Non-pigmented ciliary epithelial cell (primary cell): ENCODE results near the gene AKT1S1.

Experiments
- DNase-seq: peaks from one replicate; pipeline ENCODE4 v3.0.0-alpha.2; 2010; ENCODE audit warnings: low read depth

Gene AKT1S1

DNA sequence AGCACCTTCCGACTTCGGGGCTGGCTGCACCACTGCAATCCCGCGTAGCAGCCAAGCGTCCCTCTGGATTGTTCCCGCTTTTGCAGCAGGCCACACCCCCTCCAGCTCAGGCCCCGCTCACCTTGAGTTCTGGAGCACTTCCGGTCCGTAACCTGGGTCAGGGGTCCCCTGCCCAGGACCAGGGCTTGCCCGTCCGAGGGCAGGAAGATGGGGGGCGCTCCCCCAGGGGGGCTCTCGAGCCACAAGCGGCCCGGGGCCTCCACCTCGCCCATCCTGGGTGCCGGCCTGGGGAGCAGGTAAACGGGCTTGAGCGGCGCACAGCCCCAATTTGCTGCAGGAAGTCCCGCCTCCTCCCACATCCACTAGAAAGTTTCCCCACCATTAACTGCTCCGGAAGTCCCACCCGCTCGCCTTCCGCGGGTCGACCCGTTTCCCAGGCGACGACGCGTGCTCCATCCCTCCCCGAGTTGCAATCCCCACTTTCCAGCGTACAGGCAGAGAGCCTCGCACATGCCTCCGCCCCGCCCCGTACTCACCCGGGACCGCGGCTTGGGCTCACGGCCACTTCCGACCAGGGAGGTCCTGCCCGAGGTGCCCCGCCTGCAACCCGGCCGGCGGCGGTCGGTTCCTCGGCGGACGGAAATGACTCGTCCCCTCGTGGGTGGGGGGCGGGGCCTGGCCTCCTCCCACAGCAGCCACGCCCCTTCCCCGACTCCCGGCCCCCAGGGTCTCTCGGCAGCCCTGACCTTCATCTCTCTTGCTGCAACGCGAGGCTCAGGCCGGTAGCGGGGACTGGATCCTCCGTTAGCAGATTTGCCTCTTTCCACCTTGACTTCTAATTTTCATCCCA is 10.0 kb downstream of the AKT1S1 start, which contains the start of gene PNKP:
Gene PNKP, minus strand, starts transcription at position 644 of the 850 bp plus-strand sequence. Its CDS starts 372 bp downstream, at position 272.
- DNase-seq, result no peak

DNA sequence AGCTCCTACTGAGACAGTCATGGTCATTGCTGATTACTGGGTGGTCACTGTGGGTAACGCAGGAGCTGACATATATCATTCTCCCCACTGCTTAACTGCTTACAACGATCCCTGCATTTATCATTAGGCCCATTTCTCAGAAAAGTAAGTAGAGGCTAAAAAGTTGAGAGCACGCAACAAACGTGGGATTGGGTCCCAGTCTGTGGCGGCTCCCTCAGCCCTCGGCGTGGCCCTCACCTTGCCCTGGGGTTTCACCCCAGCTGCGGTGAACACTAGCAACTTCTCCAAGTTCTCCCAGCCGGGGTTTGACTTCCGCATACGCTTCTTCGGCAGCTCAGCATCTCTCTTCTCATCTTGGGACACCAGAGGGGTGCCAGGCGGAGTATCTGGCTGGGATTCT is 12.3 kb downstream of the AKT1S1 start:
- DNase-seq, result no peak

DNA sequence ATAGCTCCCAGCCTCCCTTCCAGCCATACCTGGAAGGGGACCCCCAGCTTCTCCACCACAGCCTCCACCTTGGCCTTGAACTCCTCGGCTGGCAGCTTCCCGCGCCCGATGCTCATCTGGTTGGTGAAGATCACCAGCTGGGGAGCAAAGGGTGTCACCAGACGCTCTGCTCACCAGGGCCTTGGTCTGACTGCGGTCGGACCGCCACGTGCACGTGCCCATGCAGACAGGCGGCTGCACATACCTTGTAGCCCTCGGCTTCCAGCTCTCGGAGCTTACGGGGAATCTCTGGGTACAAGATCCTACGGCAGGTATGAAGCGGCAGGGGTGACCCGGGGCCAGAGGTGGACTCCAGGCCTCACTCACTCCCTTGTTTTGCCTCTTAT is 13.2 kb downstream of the AKT1S1 start:
- DNase-seq, result no peak

DNA sequence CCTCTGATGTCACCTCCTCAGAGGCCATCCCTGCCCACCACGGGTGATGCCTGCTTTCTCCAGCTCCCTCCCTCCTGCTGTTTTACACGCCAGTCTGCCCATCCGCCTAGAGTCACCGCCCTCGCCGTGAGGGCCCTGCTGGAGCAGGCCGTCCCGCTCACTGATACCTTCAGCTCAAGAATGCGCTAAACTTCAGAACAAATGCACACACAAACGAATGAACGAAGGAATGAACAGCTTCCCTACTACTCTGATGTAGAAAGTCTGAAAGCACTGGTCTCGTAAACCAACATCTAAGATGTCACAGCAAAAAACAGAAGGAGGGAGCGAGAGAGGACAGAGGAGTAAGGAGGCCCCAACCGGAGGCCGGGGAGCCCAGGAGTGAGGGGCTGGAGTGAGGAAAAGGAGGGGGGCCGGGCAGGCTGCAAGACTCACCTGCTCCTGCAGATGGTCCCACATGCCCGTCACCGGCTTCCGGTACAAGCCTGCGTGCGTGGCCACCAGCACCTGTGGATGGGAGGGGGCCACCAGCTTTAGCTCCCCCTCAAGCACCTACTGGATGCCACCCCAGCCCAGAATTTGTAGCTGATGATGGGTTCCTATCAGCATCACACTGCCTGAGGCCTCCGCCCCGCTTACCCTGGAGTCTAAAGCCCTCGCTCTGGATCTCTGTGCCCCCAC is 13.8 kb downstream of the AKT1S1 start:
- no peak for DNase-seq

DNA sequence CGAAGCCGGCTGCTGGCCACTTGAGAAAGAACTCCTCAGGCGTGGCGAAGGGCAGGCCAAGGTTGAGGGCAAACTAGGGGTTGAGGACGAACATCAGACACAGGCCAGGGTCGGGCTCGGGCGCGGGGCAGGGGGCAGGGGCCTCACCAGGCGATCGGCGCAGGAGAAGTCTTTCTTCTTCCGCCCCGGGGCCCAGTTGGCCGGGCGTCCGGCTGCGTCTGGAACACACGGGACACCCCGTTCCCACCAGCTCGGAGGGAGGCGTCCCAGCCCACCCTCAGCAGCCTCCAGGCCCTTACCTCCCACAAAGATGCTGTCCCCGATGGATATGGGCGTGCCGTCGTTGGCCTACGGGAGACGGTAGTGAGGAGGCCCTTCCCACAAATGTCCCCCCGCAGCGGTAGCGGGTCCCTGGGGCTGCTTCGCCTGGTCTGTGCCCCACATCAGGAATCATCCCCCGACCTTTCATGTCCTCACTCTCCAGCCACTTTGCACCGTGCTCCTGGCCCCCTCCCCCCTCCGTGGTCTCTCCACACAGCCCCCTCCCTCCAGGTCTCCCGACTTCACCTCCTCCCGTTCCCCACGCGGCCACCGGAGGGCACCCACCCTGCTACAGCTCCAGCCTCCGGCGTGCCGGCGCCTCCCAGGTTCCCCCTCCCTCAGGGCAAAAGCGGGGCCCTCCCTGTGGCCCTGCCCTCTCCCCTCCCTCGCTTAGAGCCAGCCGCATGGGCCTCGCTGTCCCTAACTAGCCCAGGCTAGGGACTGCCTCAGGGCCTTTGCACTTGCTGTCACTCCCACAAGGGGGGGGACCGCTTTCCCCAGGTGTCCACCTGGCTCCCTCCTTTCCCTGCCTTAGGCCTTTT is 14.5 kb downstream of the AKT1S1 start:
- DNase-seq, result no peak

DNA sequence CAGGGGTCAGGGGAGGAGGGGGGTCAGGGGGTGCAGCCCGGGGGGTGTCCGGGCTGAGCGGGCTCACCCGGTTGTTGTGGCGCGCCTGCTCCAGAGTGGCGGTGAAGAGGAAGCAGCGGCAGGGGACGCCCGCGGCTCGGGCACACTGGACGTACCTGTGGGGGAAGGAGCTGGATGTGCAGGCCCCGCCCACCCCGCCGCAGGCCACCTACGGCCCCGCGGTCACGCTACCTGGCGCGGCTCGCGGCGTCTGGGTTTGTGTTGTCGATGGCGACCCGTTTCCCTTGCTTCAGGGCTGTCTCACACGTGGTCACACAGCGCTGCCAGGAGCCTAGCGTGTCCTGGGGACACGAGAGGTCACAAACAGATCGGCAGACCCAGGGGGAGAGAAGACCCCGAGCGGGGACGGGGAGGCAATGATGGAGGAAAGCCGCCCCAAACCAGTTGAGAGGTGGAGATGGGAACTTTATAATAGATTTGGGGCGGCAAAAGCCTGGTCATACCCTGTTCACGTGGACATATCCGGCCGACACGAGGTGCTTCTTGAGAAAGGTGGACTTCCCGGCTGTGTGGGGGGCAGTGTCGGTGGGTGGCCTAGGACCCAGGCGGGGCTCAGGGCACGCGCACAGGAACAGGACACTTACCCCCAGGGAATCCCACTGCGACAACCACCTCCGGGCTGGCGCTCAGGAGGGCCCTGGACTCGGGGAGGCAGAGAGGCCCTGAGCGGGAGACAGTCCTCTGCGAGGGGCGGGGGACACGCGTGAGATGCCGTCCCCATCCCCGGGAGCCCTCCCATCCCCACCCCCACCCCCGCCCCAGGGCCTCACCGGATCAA is 15.4 kb downstream of the AKT1S1 start:
- DNase-seq, result no peak

DNA sequence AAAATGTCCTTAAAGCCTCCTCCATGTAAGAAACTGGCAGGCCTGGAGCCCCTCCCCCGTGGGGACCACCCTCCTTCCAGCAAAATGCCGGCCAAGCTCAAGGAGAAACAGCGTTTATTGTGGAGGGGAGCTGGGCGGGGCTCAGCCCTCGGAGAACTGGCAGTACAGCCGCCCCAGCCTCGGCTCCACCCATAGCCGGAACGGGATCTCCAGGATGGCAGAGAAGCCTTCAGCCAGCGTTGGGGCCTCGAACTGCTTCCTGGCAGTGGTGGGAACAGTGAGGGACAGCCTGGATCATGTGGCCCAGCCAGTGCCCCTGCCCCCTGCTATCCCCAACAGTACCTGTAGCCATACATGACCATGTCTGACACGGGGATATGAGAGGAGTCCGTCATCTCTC is 16.0 kb downstream of the AKT1S1 start:
- no peak for DNase-seq

DNA sequence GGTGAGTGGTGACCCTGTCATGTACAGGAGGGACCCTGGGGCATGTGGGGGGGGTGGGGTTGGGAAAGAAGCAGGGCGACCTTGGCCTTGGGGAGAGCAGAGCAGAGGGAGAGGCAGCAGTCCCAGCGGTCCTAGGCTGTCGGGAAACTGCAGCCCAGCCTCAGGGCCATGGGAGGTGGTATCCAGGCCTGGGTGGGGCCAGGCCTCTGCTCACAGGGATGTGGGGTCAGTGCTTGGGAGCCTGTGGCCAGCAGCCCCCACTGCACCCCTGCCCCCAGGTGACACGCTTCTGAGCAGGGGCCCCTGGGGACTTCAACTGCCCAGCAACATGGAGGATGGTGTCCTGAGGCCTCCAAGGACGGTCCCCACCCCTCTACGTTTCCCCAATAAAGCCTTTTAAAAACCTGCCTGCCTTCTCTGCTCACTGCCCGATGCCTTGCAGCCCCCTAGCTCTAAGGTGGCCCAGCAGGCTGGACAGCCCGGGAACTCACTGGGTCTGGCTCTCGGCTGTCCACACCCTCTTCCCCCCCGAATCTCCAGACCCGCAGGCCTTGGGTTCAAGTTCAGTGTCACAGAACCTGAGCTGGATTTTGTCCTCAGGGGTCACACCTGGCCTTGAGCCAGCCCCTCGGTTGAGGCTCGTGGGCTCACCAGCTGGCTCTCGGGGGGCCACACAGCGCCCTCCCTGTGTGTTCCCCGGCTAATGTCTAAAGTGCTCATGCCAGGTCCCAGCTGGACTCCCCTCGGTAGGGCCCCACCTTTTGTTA is 16.6 kb downstream of the AKT1S1 start:
- DNase-seq, result no peak

DNA sequence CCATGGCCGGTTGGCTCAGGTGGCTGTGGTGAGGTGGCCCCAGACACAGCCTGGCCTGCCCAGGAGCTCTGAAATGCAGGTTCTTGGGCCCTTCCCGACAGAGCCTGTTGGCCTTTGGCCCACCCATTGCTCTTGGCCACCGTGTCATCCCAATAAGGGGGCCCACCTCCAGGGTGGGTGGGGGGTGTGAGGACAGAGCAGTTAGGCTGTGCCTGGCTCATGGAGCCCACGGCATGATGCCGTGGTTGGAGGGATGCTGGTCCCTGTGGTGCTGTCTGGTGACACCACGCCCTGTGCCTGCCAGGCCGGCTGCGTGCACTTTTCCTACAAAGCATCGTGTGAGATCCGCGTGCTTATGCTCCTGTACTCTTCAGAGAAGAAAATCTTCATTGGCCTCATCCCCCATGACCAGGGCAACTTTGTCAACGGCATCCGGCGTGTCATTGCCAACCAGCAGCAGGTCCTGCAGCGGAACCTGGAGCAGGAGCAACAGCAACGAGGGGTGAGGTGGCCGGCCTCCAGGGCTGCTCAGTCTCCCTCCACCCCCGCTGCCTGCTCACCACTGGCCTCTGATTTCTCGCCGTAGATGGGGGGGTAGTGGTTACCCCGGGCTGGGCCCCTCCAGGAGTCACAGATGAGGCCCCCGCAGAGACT is 17.3 kb downstream of the AKT1S1 start:
- DNase-seq, result no peak

DNA sequence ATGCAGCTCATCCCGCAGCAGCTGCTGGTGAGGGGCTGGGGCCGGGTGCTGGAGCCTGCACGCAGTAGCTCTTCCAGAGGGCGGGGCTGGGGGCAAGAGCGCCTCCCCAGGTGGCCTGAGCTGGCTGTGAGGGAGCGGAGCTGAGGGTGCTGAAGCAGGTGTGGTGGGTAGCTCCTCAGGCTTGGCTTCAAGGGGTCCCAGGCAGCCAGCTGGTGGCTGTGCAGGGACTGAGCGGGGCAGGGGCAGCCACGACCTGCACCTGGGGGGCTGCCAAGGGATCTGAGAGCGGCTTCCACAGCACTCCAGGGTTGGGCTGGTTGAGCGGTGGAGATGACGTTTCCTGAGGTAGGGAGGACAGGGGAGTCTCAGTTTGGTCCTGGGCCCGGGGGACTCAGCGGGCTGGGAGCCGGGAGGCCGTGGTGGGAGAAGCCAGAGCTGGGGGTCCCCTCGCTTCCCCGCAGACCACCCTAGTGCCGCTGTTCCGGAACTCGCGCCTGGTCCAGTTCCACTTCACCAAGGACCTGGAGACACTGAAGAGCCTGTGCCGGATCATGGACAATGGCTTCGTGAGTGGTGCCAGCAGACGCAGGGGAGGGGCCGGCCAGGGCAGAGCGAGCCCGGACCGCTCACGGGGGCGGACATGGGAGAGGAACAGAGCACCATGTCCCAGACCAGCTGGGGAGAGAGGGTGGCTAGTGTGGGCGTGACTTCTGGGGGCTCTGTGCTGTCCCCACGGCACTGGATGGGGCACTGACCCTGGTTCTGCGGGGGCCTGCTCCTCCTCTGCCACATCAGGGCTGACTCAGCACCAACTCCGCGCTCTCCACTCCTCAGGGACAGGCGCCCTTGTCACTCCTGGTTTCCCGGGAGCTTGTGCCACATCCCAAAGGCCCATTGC is 18.8 kb downstream of the AKT1S1 start:
- no peak for DNase-seq

DNA sequence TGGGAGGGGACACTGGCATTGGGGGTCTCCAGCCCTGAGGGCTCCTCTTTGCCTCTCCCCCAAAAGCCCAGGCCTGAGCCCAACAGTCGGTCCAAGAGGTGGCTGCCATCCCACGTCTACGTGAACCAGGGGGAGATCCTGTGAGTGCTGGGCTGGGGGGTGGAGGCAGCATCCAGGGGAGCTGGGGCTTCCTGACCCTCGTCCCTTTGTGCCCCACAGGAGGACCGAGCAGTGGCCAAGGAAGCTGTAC is 19.4 kb downstream of the AKT1S1 start:
- DNase-seq, result no peak

DNA sequence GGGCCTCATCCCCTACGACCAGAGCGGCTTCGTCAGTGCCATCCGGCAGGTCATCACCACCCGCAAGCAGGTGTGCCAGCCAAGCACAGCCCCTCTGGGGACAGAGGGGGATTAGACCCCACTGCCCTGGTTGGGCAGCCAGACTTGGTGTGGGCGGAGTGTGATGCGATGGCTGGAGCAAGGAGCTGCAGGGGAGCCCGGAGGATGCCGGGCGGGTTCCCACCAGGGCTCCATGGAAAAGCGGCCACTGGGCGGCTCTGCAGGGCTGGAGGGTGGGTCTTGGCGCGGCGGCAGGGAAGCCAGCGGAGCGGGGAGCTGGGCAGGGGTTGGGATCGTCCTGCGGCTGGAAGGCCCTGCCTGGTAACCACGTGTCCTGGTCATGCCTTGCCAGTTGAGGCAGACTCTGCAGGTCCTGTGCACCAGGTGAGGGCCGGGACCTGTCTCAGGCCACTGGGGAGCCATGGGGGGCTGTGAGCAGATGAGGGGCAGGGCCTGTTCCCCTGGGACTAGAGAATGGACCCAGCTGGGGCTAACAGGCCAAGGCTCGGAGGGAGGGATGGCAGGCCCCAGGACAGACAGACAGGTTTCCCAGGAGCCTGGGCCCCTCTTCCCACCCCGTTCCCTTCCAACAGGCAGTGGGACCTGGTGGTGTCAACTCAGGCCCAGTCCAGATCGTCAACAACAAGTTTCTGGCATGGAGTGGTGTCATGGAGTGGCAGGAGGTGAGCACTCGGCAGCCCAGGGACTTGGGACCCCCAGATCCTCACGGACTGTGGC is 19.9 kb downstream of the AKT1S1 start:
- DNase-seq, result no peak

DNA sequence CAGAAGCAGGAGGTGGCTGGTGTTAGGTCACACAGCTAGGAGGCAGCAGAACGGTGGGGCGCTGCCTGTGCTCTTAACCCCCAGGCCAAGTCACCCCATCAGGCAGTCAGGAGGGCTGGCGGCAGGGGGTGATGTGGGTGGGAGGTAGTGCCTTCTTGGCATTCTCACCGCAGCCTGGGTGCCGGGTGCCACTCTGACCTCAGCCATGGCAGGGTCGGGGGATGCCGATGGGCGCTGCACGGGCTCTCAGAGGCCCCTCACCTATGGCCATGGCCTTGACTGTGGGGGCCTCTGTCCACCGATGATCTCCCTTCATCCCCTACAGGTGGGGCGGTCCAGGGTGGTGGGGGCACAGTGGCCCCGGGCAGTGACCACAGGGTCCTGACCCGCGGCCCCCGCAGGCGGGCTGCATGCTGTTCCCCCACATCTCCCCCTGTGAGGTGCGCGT is 20.6 kb downstream of the AKT1S1 start:
- no peak for DNase-seq

DNA sequence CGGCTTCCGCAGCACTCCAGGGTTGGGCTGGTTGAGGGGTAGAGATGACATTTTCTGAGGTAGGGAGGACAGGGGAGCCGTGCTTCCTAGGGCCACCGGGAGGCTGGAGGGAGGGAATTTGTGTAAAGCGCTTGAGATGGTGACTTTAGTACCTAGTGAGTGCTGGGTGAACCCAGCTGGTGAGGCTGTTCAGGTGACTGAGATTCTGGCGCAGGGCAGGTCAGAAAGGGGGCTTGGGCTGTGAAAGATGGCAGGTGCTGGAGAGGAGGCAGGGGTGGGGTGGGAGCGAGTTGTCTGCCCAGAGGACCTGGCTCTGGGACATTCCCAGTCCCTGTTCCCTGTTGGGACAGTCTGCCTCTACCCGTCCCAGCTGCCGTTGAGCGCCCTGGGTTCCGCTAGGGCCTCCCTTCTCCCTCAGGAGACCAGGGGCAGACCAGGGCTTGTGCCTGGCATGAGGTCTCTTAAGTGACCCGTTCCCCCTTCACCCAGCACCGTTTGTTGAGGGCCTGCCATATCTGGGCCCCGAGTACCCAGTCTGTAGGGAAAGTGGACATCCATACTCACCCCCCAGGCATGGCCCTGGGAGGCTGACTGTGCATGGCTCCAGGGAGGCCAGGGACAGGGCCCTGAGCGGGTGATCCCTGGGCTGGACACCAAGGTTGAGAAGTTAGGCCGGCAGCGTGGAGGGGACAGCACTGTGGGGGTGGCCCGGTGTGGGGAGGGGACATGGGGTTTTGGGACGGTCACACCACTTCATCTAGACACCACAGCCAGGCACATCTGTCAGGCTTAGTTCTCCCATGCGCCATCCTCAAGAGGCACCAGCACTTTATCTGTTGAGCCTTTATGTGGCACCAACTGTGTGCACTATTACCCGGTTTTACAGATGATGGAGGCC is 21.2 kb downstream of the AKT1S1 start:
- DNase-seq, result no peak

DNA sequence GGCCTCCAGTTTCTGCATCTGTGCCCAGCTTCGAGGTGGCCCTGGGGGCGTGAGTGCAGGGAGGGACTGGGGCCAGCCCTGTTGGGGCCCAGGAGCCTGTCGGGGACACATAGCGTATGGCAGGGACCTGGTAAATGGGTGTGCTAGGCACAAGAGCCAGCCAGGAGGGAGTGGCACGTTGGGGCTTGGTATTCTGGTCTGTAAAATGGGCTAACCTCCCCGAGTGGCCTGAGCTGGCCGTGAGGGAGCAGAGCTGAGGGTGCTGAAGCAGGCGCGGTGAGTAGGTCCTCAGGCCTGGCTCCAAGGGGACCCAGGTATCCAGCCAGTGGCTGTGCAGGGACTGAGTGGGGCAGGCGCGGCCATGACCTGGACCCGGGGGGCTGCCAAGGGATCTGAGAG is 21.9 kb downstream of the AKT1S1 start:
- no peak for DNase-seq

DNA sequence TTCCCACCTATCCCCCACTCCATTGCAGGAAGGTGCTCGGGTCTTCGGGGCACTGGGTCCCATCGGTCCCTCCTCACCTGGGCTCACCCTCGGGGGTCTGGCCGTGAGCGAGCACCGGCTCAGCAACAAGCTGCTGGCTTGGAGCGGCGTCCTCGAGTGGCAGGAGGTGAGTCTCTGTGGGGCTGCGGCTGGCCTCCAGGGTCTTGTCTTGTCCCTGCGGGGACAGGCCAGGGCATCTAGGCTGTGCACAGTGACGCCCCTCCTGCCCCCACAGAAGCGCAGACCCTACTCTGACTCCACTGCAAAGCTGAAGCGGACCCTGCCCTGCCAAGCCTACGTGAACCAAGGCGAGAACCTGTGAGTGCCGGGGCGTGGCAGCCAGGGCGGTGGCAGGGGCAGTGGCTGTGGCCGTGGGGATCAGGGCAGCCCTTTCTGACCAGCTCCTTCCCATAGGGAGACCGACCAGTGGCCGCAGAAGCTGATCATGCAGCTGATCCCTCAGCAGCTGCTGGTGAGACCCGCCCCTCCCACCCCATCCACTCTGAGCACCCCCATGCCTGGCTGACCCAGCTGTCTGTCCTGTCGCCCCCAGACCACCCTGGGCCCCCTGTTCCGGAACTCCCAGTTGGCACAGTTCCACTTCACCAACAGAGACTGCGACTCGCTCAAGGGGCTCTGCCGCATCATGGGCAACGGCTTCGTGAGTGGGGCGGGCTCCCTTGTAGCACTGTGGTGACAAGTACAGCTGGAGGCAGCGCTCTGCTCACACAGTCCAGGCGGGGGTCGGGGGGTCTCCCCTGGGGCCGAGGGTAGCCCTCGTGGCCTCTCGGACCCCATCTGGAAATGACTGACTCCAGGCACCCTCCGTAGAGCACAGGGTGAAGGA is 22.5 kb downstream of the AKT1S1 start:
- DNase-seq, result no peak
